Esophagus muscularis mucosa (tissue), 4 donors: ENCODE data around the gene CLTB. TPM values are rescaled to one million over a fixed set of nuclear protein-coding genes. Genes with fewer than 3 reads are reported as not detected.

Source experiments
- DNase-seq: peaks from one replicate; pipeline ENCODE4 v3.0.0-alpha.2; 2017; ENCODE audit errors: extremely low spot score
- H3K27ac ChIP-seq, 4 donors: fragments of 200-600 bp; sonication (generic); replicated peaks in 1 of 4; 1 replicate in 3 of 4; 2 replicates in 1 of 4; pipeline ENCODE4 v1.5.1; 2016 to 2019; ENCODE audit warnings: mild to moderate bottlenecking in 1 of 4
- H3K27me3 ChIP-seq, 4 donors: fragments of 200-600 bp; sonication (generic); one replicate each; pipeline versions ENCODE4 v1.5.1 to v1.6.0; 2016 to 2019
- H3K36me3 ChIP-seq, 4 donors: fragments of 200-600 bp; sonication (generic); one replicate each; pipeline ENCODE4 v1.5.1; 2016 to 2019
- H3K4me1 ChIP-seq, 4 donors: fragments of 200-600 bp; sonication (generic); one replicate each; pipeline ENCODE4 v1.5.1; 2016 to 2019
- H3K4me3 ChIP-seq, 4 donors: fragments of 200-600 bp; sonication (generic); 1 replicate in 2 of 4; 2 replicates in 2 of 4; pipeline ENCODE4 v1.5.1; 2016 to 2019; ENCODE audit warnings: mild to moderate bottlenecking in 4 of 4, moderate library complexity in 1 of 4
- H3K9me3 ChIP-seq, 4 donors: fragments of 200-600 bp; sonication (generic); 1 replicate in 3 of 4; 2 replicates in 1 of 4; pipeline ENCODE4 v1.5.1; 2016 to 2019
- CTCF ChIP-seq, 3 experiments: fragments of 200-600 bp in 2 of 3; fragments of 450-650 bp in 1 of 3; sonication (generic) in 2 of 3; IDR thresholded peaks; one replicate each; pipeline ENCODE4 v1.5.1; 2017 to 2019; ENCODE audit warnings: antibody characterized with exemption in 3 of 3, mild to moderate bottlenecking in 2 of 3, moderate library complexity in 1 of 3
- EP300 ChIP-seq: sonication (generic); formaldehyde crosslinking; IDR thresholded peaks from one replicate; pipeline ENCODE4 v1.6.1; 2017; ENCODE audit warnings: antibody characterized with exemption
- POLR2A ChIP-seq: fragments of 450-650 bp; IDR thresholded peaks from one replicate; pipeline ENCODE4 v1.6.1; 2017; ENCODE audit warnings: antibody characterized with exemption, moderate library complexity, mild to moderate bottlenecking, low read depth
- POLR2AphosphoS5 ChIP-seq, 2 donors: sonication (generic); formaldehyde crosslinking; IDR thresholded peaks; one replicate each; pipeline ENCODE4 v1.6.1; 2017; ENCODE audit warnings: antibody characterized with exemption in 2 of 2
- WGBS: methylation state at CpG from one replicate; pipeline ENCODE4 v1.1.5; 2018; 5-methylcytosine and 5-hydroxymethylcytosine counted together
- intact Hi-C: fragments of 100-400 bp; cut with DNase I; formaldehyde crosslinking; loops from one replicate; pipeline ENCODE4 v1.15.1; 2023
- total RNA-seq, 4 donors: library from RNA; depleted of rRNA; stranded (reverse); fragments of >200 nt; gene quantifications; one replicate each; pipeline versions ENCODE4 v1.1.0 to v1.2.1, GENCODE V29; 2016

Gene CLTB
- total RNA-seq, 4 donors from 2014 or later: 220 to 267 (median 239) TPM

GRCh38 chr5:176416965-176417364 is 626 bp upstream of the CLTB start:
- DNase-seq: no peak
- TF ChIP-seq CTCF (IDR thresholded peaks at IDR 0.05): no peak
- no peak for TF ChIP-seq EP300
- TF ChIP-seq POLR2A: no peak
- no peak for TF ChIP-seq POLR2AphosphoS5 (IDR thresholded peaks at IDR 0.05)
- Histone ChIP-seq H3K4me3 (peak overlapping the region; percentile 71 to 98 (median 95)), H3K9me3 (no peaks in the 10 kb centered on the region), H3K27ac (peak overlapping the region; percentile 86 to 98 (median 96)), H3K4me1 (peaks cover 38 to 46% (median 45%) of the 10 kb centered on the region in 4 donors), H3K27me3 (no peaks in the 10 kb centered on the region), H3K36me3 (peaks cover 0 to 6% (median 2%) of the 10 kb centered on the region in 4 donors)
- 74% methylated on average over 11 of the region's 11 CpGs for WGBS
- intact Hi-C loops: loop anchor here (1.0 to 10.0 kb wide), 2 partner anchors 30 to 128 kb away; partner anchors contain the start of gene CDHR2

- peaks cover 51 to 56% (median 53%) of the 10 kb centered on the region in 4 donors for H3K4me1 ChIP-seq
- 77% methylated on average over 12 of the region's 13 CpGs for WGBS
- intact Hi-C loops: loop anchor here (10.0 kb wide), 1 partner anchor 129 kb away; the partner anchor contains the start of gene CDHR2
Observed at GRCh38 chr5:176415240-176415951, 943 bp downstream of the CLTB start.

GRCh38 chr5:176414704-176415103 is 1.6 kb downstream of the CLTB start:
- no peak for DNase-seq
- no peak for TF ChIP-seq CTCF (IDR thresholded peaks at IDR 0.05)
- TF ChIP-seq EP300: no peak
- TF ChIP-seq POLR2A: no peak
- TF ChIP-seq POLR2AphosphoS5 (IDR thresholded peaks at IDR 0.05): no peak
- H3K4me3 ChIP-seq: peak overlapping the region in 3 of 4 donors; percentile 71 to 98 (median 92)
- peaks cover 51 to 56% (median 53%) of the 10 kb centered on the region in 4 donors for H3K4me1 ChIP-seq
- H3K27ac ChIP-seq: peak overlapping the region; percentile 86 to 98 (median 96)
- no peaks in the 10 kb centered on the region for H3K27me3 ChIP-seq
- peaks cover 5 to 16% (median 9%) of the 10 kb centered on the region in 4 donors for H3K36me3 ChIP-seq
- 83% methylated on average over 3 of the region's 3 CpGs for WGBS
- no peaks in the 10 kb centered on the region for H3K9me3 ChIP-seq
- intact Hi-C loops: loop anchor here (10.0 kb wide), 1 partner anchor 130 kb away; the partner anchor contains the start of gene CDHR2

More at GRCh38 chr5:176415240-176415951, 943 bp downstream of the CLTB start:
- Histone ChIP-seq H3K27ac (peak overlapping the region; percentile 86 to 98 (median 96)), H3K27me3 (no peaks in the 10 kb centered on the region), H3K36me3 (peaks cover 0 to 9% (median 3%) of the 10 kb centered on the region in 4 donors), H3K4me3 (peak overlapping the region; percentile 71 to 98 (median 95)), H3K9me3 (no peaks in the 10 kb centered on the region)
- TF ChIP-seq POLR2AphosphoS5 (IDR thresholded peaks at IDR 0.05) (peak in 1 of 2 donors; percentile 8), CTCF (IDR thresholded peaks at IDR 0.05) (no peak)
- no peak for DNase-seq

GRCh38 chr5:176413709-176414191 is 2.6 kb downstream of the CLTB start:
- Histone ChIP-seq H3K9me3 (no peaks in the 10 kb centered on the region), H3K36me3 (peaks cover 7 to 24% (median 15%) of the 10 kb centered on the region in 4 donors), H3K4me1 (peaks cover 51 to 56% (median 53%) of the 10 kb centered on the region in 4 donors), H3K4me3 (no peak overlapping the region), H3K27ac (peak overlapping the region; percentile 49 to 98 (median 92)), H3K27me3 (no peaks in the 10 kb centered on the region)
- TF ChIP-seq POLR2AphosphoS5 (IDR thresholded peaks at IDR 0.05): no peak
- TF ChIP-seq CTCF (IDR thresholded peaks at IDR 0.05): no peak
- TF ChIP-seq POLR2A: no peak
- no peak for TF ChIP-seq EP300
- no peak for DNase-seq
- 97% methylated on average over 4 of the region's 7 CpGs for WGBS
- intact Hi-C loops: loop anchor here (10.0 kb wide), 1 partner anchor 131 kb away; the partner anchor contains the start of gene CDHR2
